ENCODE data around the gene TIE1.

DNA sequence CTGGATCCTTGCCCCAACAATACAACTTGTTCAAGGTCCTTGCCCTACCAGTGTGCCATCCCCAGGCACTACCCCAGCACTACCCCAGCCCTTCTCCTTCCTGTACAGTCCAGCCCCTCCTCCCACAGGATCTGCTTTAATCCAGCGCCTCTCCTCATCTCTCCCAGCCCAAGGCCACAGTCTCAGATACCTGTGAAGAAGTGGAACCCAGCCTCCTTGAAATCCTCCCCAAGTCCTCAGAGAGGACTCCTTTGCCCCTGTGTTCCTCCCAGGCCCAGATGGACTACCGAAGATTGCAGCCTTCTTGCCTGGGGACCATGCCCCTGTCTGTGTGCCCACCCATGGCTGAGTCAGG is 51.5 kb downstream of the TIE1 start:
- no peak for TF ChIP-seq ZBTB42 (CRISPR knock-in tag; IDR thresholded peaks at IDR 0.05)
- TF ChIP-seq RFXAP (CRISPR knock-in tag; IDR thresholded peaks at IDR 0.05; ENCODE audit: borderline replicate concordance) = no peak
- TF ChIP-seq NFRKB (IDR thresholded peaks at IDR 0.05) = no peak
- TF ChIP-seq SP1 (IDR thresholded peaks at IDR 0.05) = no peak
- no peak for TF ChIP-seq SP1 (CRISPR knock-in tag; IDR thresholded peaks at IDR 0.05)
- TF ChIP-seq, protein P1, sequence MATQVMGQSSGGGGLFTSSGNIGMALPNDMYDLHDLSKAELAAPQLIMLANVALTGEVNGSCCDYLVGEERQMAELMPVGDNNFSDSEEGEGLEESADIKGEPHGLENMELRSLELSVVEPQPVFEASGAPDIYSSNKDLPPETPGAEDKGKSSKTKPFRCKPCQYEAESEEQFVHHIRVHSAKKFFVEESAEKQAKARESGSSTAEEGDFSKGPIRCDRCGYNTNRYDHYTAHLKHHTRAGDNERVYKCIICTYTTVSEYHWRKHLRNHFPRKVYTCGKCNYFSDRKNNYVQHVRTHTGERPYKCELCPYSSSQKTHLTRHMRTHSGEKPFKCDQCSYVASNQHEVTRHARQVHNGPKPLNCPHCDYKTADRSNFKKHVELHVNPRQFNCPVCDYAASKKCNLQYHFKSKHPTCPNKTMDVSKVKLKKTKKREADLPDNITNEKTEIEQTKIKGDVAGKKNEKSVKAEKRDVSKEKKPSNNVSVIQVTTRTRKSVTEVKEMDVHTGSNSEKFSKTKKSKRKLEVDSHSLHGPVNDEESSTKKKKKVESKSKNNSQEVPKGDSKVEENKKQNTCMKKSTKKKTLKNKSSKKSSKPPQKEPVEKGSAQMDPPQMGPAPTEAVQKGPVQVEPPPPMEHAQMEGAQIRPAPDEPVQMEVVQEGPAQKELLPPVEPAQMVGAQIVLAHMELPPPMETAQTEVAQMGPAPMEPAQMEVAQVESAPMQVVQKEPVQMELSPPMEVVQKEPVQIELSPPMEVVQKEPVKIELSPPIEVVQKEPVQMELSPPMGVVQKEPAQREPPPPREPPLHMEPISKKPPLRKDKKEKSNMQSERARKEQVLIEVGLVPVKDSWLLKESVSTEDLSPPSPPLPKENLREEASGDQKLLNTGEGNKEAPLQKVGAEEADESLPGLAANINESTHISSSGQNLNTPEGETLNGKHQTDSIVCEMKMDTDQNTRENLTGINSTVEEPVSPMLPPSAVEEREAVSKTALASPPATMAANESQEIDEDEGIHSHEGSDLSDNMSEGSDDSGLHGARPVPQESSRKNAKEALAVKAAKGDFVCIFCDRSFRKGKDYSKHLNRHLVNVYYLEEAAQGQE (IDR thresholded peaks at IDR 0.05; ENCODE audit: borderline replicate concordance in 1 of 2, low read depth in 1 of 2, low read length in 2 of 2) = no peak
- TF ChIP-seq, protein P2, sequence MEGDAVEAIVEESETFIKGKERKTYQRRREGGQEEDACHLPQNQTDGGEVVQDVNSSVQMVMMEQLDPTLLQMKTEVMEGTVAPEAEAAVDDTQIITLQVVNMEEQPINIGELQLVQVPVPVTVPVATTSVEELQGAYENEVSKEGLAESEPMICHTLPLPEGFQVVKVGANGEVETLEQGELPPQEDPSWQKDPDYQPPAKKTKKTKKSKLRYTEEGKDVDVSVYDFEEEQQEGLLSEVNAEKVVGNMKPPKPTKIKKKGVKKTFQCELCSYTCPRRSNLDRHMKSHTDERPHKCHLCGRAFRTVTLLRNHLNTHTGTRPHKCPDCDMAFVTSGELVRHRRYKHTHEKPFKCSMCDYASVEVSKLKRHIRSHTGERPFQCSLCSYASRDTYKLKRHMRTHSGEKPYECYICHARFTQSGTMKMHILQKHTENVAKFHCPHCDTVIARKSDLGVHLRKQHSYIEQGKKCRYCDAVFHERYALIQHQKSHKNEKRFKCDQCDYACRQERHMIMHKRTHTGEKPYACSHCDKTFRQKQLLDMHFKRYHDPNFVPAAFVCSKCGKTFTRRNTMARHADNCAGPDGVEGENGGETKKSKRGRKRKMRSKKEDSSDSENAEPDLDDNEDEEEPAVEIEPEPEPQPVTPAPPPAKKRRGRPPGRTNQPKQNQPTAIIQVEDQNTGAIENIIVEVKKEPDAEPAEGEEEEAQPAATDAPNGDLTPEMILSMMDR (CRISPR knock-in tag; IDR thresholded peaks at IDR 0.05) = no peak
- TF ChIP-seq YY1 (IDR thresholded peaks at IDR 0.05; ENCODE audit: insufficient read depth, insufficient replicate concordance, low read depth, low read length) = no peak
- TF ChIP-seq MIER3 (CRISPR knock-in tag; IDR thresholded peaks at IDR 0.05; ENCODE audit: borderline replicate concordance) = no peak
- TF ChIP-seq, protein P3, sequence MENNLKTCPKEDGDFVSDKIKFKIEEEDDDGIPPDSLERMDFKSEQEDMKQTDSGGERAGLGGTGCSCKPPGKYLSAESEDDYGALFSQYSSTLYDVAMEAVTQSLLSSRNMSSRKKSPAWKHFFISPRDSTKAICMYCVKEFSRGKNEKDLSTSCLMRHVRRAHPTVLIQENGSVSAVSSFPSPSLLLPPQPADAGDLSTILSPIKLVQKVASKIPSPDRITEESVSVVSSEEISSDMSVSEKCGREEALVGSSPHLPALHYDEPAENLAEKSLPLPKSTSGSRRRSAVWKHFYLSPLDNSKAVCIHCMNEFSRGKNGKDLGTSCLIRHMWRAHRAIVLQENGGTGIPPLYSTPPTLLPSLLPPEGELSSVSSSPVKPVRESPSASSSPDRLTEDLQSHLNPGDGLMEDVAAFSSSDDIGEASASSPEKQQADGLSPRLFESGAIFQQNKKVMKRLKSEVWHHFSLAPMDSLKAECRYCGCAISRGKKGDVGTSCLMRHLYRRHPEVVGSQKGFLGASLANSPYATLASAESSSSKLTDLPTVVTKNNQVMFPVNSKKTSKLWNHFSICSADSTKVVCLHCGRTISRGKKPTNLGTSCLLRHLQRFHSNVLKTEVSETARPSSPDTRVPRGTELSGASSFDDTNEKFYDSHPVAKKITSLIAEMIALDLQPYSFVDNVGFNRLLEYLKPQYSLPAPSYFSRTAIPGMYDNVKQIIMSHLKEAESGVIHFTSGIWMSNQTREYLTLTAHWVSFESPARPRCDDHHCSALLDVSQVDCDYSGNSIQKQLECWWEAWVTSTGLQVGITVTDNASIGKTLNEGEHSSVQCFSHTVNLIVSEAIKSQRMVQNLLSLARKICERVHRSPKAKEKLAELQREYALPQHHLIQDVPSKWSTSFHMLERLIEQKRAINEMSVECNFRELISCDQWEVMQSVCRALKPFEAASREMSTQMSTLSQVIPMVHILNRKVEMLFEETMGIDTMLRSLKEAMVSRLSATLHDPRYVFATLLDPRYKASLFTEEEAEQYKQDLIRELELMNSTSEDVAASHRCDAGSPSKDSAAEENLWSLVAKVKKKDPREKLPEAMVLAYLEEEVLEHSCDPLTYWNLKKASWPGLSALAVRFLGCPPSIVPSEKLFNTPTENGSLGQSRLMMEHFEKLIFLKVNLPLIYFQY (CRISPR knock-in tag; IDR thresholded peaks at IDR 0.05; ENCODE audit: borderline replicate concordance) = no peak
- no peak for TF ChIP-seq SP4 (CRISPR knock-in tag; IDR thresholded peaks at IDR 0.05)
- no peak for TF ChIP-seq HNRNPL (IDR thresholded peaks at IDR 0.05; ENCODE audit: low read depth, low read length)
- no peak for TF ChIP-seq BCL6 (CRISPR knock-in tag; IDR thresholded peaks at IDR 0.05)
- TF ChIP-seq, protein P4, sequence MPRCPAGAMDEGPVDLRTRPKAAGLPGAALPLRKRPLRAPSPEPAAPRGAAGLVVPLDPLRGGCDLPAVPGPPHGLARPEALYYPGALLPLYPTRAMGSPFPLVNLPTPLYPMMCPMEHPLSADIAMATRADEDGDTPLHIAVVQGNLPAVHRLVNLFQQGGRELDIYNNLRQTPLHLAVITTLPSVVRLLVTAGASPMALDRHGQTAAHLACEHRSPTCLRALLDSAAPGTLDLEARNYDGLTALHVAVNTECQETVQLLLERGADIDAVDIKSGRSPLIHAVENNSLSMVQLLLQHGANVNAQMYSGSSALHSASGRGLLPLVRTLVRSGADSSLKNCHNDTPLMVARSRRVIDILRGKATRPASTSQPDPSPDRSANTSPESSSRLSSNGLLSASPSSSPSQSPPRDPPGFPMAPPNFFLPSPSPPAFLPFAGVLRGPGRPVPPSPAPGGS (CRISPR knock-in tag; IDR thresholded peaks at IDR 0.05) = no peak

Measured in HepG2 (cell line).